K562 (cell line): ENCODE measurements around the gene HTRA3. TPM values are rescaled to one million over a fixed set of nuclear protein-coding genes. Genes with fewer than 3 reads are reported as not detected.

ENCODE experiments used
- ATAC-seq: fragments of 200-7000 bp; cut with Tn5 transposase; 3 replicates; pipeline ENCODE4 v1.9.1; 2020; ENCODE audit warnings: moderate library complexity
- BruUV-seq: library from RNA; stranded (reverse); fragments of 400-500 nt; replicated peaks from 2 replicates; lab custom pipeline; 2021; lab: Mats Ljungman, UMichigan
- CTCF ChIA-PET: fragments of 300-600 bp; formaldehyde crosslinking; extraction: SDS; loops from one replicate; lab custom pipeline; 2021; ENCODE audit warnings: low intra/inter-chr PET ratio; lab: Yijun Ruan, JAX
- POLR2A ChIA-PET: fragments of 300-600, 350-650 bp; sonication (Branson Sonifier 250); formaldehyde crosslinking; extraction: SDS; loops from one replicate; lab custom pipeline; 2021; ENCODE audit warnings: antibody characterized with exemption, inconsistent platforms; lab: Yijun Ruan, JAX
- DNase-seq, 4 experiments: peaks; one replicate each; pipeline versions ENCODE4 v3.0.0 to v3.0.0-alpha.2; 2011 to 2018; ENCODE audit warnings: low spot score in 3 of 4, mixed read lengths in 3 of 4; ENCODE audit errors: extremely low read depth in 1 of 4
- FAIRE-seq: peaks from 2 replicates; lab custom pipeline; 2011; peaks lifted over from hg19 to GRCh38; lab: Jason Lieb, UNC
- H2AFZ ChIP-seq: 2 replicates; pipeline ENCODE4 v1.6.0; 2011; ENCODE audit warnings: low read depth, low read length, control low read depth, inconsistent platforms
- H3K27ac ChIP-seq: fragments of 200-600 bp; 3 replicates; pipeline ENCODE4 v1.8.0; 2011; ENCODE audit warnings: low read depth, mild to moderate bottlenecking, control low read depth, inconsistent platforms, low read length, moderate library complexity, mixed read lengths; ENCODE audit errors: extremely low read depth
- H3K27me3 ChIP-seq, 2 experiments: fragments of 300-600 bp in 1 of 2; 2 replicates in 1 of 2; 3 replicates in 1 of 2; pipeline versions ENCODE4 v1.6.0 to v1.8.0; 2011; ENCODE audit warnings: inconsistent platforms in 2 of 2, low read length in 2 of 2, mild to moderate bottlenecking in 1 of 2, mixed read lengths in 1 of 2, moderate library complexity in 1 of 2; ENCODE audit not compliant: control insufficient read depth in 2 of 2, insufficient read depth in 2 of 2
- H3K36me3 ChIP-seq: fragments of 300-600 bp; 3 replicates; pipeline ENCODE4 v1.8.0; 2011; ENCODE audit warnings: mild to moderate bottlenecking, low read length, inconsistent platforms; ENCODE audit not compliant: control insufficient read depth, insufficient read depth
- H3K4me1 ChIP-seq, 2 experiments: fragments of 200-600 bp in 1 of 2; replicated peaks in 1 of 2; 2 replicates in 1 of 2; 3 replicates in 1 of 2; pipeline versions ENCODE4 v1.5.1 to v1.8.0; 2011; ENCODE audit warnings: inconsistent platforms in 2 of 2, low read length in 2 of 2, mild to moderate bottlenecking in 1 of 2, mixed read lengths in 1 of 2, moderate library complexity in 1 of 2; ENCODE audit not compliant: control insufficient read depth in 2 of 2, insufficient read depth in 2 of 2
- H3K4me2 ChIP-seq: 2 replicates; pipeline ENCODE4 v1.6.1; 2011; ENCODE audit warnings: low read length, control low read depth, inconsistent platforms, mixed read lengths; ENCODE audit not compliant: insufficient read depth
- H3K4me3 ChIP-seq: fragments of 200-600 bp; sonication (generic), shearing (Covaris generic); 2 replicates; pipeline ENCODE4 v1.5.1; 2016; ENCODE audit warnings: control low read depth, inconsistent platforms
- H3K79me2 ChIP-seq: fragments of 200-600 bp; 3 replicates; pipeline ENCODE4 v1.8.0; 2011; ENCODE audit warnings: low read length, inconsistent platforms; ENCODE audit not compliant: control insufficient read depth, insufficient read depth
- H3K9ac ChIP-seq, 2 experiments: 2 replicates each; pipeline versions ENCODE4 v1.6.0 to v1.6.1; 2011; ENCODE audit warnings: low read depth in 2 of 2, low read length in 2 of 2, control low read depth in 1 of 2, inconsistent platforms in 1 of 2, mild to moderate bottlenecking in 1 of 2, mixed read lengths in 1 of 2; ENCODE audit not compliant: insufficient read depth in 1 of 2
- H3K9me1 ChIP-seq: one replicate; pipeline ENCODE4 v1.6.0; 2011; ENCODE audit warnings: inconsistent platforms, mild to moderate bottlenecking, low read length, moderate library complexity; ENCODE audit not compliant: control insufficient read depth, insufficient read depth
- H3K9me3 ChIP-seq: replicated peaks from 2 replicates; pipeline ENCODE4 v1.5.1; 2011; ENCODE audit warnings: low read depth, low read length, inconsistent platforms; ENCODE audit not compliant: control insufficient read depth, insufficient read depth
- H4K20me1 ChIP-seq: replicated peaks from 2 replicates; pipeline ENCODE4 v1.6.1; 2011; ENCODE audit warnings: low read length, inconsistent platforms, mixed read lengths; ENCODE audit not compliant: control insufficient read depth, insufficient read depth
- CBFA2T3 ChIP-seq: fragments of 450-650 bp; IDR thresholded peaks from 2 replicates; pipeline ENCODE4 v1.6.1; 2017
- DMBX1 ChIP-seq: fragments of 250-450 bp; sonication (Bioruptor Pico); IDR thresholded peaks from 2 replicates; pipeline ENCODE4 v1.8.0; 2022; ENCODE audit warnings: inconsistent platforms, mild to moderate bottlenecking, moderate library complexity, borderline replicate concordance
- ZBTB7A ChIP-seq: IDR thresholded peaks from 2 replicates; pipeline ENCODE4 v1.6.1; 2011; ENCODE audit warnings: low read depth, mild to moderate bottlenecking, low read length, moderate library complexity, borderline replicate concordance; ENCODE audit not compliant: control insufficient read depth
- ZNF668 ChIP-seq: fragments of 250-450 bp; sonication (Bioruptor Pico); IDR thresholded peaks from 2 replicates; pipeline ENCODE4 v1.8.0; 2022; ENCODE audit warnings: mild to moderate bottlenecking, inconsistent platforms
- ZNF76 ChIP-seq: fragments of 250-450 bp; sonication (Bioruptor Pico); IDR thresholded peaks from 2 replicates; pipeline ENCODE4 v1.4.0; 2020; ENCODE audit warnings: mild to moderate bottlenecking, moderate library complexity, borderline replicate concordance
- WGBS: fragments of 100-300 bp; shearing (Covaris generic); methylation state at CpG from one replicate; pipeline ENCODE4 v1.1.6; 2016; ENCODE audit warnings: low coverage, mixed read lengths; ENCODE audit not compliant: insufficient coverage; ENCODE audit errors: missing lambda C conversion rate; 5-methylcytosine and 5-hydroxymethylcytosine counted together
- in situ Hi-C: fragments of 300-500 bp; cut with MboI; formaldehyde crosslinking; loops from 4 replicates; pipeline ENCODE4 v1.15.0; 2018; ENCODE audit warnings: inconsistent platforms, mixed read lengths
- intact Hi-C: fragments of 100-400 bp; cut with micrococcal nuclease; formaldehyde crosslinking; loops from 2 replicates; pipeline ENCODE4 v1.14.2; 2022
- polyA plus RNA-seq, 8 experiments: library from polyadenylated mRNA; depleted of rRNA in 4 of 8; stranded (reverse) in 5 of 8; unstranded in 3 of 8; fragments of >200 nt; fragmentation: Nextera tagmentation in 2 of 8; fragmentation: Illumina TruSeq in 1 of 8; extraction: Ambion mirVana in 2 of 8; extraction: Trizol in 1 of 8; gene quantifications; 2 replicates each; pipeline versions ENCODE4 v1.2.1 to v1.2.3, GENCODE V29; 2011 to 2014; ENCODE audit warnings: inconsistent platforms in 1 of 8, missing spikeins in 1 of 8
- total RNA-seq, 7 experiments: library from RNA; depleted of rRNA in 6 of 7; stranded (reverse); fragments of >200 nt in 6 of 7; fragmentation: Illumina TruSeq in 2 of 7; extraction: Trizol in 2 of 7; gene quantifications; 2 replicates each; pipeline versions ENCODE4 v1.2.1 to v1.2.3, GENCODE V29; 2011 to 2021; ENCODE audit warnings: low replicate concordance in 1 of 7

The HTRA3 gene
- total and polyA plus RNA-seq, 9 of the 15 experiments (the other 6 are each of a cell fraction or from before 2014, with no cell fraction given) = 0.04 TPM; not detected in 8

DNA sequence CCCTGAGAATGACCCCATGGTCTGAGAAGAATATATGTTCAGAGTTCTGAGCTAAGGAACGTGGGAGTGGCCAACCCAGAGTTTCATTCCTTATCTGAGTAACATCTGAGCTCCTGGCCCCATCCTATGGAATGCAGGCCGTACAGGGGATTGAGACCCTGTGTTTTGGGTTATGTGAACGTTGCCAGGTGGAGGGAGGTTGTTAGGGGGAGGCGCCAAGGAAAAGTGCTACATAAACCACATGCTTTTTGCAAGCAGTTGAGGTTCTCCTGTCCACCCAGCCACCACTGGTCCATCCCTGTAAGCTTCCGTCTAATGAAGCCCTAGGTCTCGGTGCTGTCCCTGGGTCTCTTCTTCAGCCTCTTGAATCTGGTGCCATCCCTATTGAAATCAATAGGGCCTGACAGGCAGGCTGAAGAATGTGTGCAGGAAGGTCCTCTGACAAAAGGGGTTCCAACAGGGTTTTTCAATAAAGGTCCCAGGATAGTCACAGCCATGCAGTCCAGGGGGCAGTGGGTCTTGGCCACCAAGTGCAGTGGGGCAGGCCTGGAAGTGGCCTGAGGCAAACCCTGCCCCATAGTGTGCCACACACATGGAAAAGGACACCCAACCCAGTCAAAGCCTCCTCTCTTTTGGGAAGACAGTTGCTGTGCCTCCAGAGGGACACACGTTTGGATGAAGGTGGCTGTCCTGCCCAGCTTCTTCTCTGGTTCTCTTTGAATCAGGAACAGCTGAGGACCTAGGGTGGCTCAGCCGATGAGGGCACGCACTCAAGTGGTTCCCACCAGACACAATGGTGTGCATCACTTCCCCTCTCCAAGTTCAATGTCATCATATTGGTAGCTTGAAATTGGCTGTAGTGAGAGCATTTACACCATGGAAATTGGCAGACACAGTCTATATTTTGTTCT lies 53.5 kb downstream of the HTRA3 start:
- Histone ChIP-seq H4K20me1 (0 out of 2 replicates have a peak, but pooled peaks cover 4% of the 10 kb centered on the region), H3K9ac (no peak overlapping the region), H3K27ac (no peak overlapping the region), H3K4me1 (no peaks in the 10 kb centered on the region), H3K27me3 (peaks cover 3 to 32% of the 10 kb centered on the region in 2 experiments; a peak in 3 of 5 replicates), H3K36me3 (no peaks in the 10 kb centered on the region), H3K9me3 (no peaks in the 10 kb centered on the region; the same call in 1 of the 2 replicates), H3K4me3 (no peak overlapping the region), H3K4me2 (no peak overlapping the region), H3K9me1 (no peaks in the 10 kb centered on the region), H3K79me2 (no peaks in the 10 kb centered on the region), H2AFZ (no peak overlapping the region)
- no peak for TF ChIP-seq DMBX1 (CRISPR knock-in tag)
- TF ChIP-seq ZNF76 (CRISPR knock-in tag) = no peak
- no peak for TF ChIP-seq ZBTB7A
- no peak for TF ChIP-seq ZNF668 (CRISPR knock-in tag)
- TF ChIP-seq CBFA2T3 = no peak
- ChIA-PET POLR2A (interaction anchor here (0.6 to 1.5 kb wide), 3 partner anchors 12 to 20 kb away, joined by 3 to 6 read pairs (median 5); no protein-coding TSS in a partner anchor), CTCF (interaction anchor here (0.7 kb wide), 1 partner anchor 82 kb away, joined by 4 read pairs; no protein-coding TSS in a partner anchor)
- ATAC-seq (no peak), FAIRE-seq (no peak), DNase-seq (no peak)
- in situ Hi-C loops = no loop called here
- 6% methylated on average over 9 of the region's 9 CpGs for WGBS
- no TSS peak for BruUV-seq
- intact Hi-C loops = loop anchor here (5.0 kb wide), 1 partner anchor 79 kb away; no protein-coding TSS in a partner anchor
